HG02759 (cell line): Measurements from ENCODE around the gene UBAC1.

Source experiments
- ATAC-seq: cut with Tn5 transposase; IDR thresholded peaks from one replicate; pipeline ENCODE4 v1.9.1; 2021; ENCODE audit warnings: mild to moderate bottlenecking, moderate library complexity; ENCODE audit not compliant: unreplicated experiment

UBAC1 gene

GRCh38 chr9:135961277-135961715 lies at the start of gene UBAC1:
TSS of gene UBAC1 (minus strand) at chr9:135961373. CDS start at chr9:135961162, 211 bp downstream.
- peak; percentile 92 for ATAC-seq

DNA sequence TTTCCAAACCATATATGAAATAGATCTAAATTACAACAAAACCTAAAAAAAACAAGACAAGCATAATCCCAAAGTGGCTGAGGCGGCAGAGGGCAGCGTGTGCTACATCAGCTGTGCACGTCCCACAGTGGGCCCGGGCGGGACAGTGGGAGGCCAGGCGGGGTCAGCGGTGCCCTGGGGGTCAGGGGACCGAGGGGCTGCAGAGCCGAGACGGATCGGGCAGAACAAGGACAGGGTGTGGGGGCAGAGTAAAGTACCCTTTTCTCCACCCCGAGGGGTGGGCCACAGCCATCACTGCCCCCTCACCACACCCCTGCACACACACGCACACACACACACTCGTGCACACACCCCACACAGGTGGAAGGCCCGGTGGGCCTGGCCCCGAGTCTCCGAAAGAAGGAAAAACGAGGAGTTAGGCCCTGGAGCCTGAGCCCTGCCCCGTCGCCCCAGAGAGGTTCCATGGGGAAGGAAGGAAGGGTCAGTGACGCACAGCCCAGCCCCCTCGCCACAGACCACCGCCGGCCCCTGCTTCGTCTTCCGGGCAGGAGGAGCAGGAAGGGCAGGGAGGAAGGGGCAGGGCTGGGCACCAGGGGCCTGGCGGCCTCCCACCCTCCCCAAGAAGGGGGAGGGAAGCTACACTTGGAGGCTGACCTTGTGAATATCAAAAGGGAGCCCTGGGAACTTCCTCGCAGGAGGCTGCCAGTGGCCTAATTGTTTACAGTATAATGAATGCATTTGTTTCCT lies 49.6 kb upstream of the UBAC1 start:
- ATAC-seq: no peak

- ATAC-seq: no peak
Measured at GRCh38 chr9:136010176-136010575, 49.0 kb upstream of the UBAC1 start.

DNA sequence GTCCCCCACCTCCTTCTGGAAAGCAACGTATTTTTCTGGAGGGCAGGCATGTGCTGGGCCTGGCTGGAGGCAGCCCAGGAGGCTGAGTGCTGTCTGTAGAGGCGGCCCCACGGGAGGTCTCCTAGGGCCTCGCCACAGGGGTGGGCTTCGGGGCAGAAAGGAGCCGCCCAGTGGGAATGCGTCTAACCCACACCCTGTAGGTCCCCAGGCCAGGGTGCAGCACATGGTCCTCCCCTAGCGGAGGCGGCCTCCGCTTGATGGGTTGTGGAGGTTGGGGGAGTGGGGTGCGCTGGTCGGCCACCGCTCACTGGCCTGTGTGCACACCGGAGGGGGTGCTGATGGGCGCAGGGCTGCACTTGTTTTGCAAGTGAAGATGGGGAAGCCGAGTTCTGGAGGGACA lies 48.3 kb upstream of the UBAC1 start:
- ATAC-seq: no peak

DNA sequence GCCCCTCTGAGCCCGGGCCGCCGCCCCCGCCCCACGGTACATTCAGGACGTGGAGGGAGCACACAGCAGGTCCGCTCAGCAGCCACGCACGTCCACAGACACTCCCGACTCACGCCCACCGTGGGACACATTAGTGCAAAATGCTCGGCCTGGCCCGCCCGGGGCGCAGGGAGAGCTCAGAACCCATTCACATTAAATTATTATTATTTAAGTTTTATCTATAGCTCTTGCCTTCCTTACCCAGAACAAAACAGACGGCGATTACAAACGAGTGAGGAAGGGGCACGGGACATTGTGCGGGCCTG lies 47.5 kb upstream of the UBAC1 start:
- no peak for ATAC-seq

- no peak for ATAC-seq
Measured at GRCh38 chr9:136007934-136008692, 46.9 kb upstream of the UBAC1 start.

GRCh38 chr9:136007276-136007933 lies 46.2 kb upstream of the UBAC1 start:
- no peak for ATAC-seq

- ATAC-seq: no peak
Measured at GRCh38 chr9:136006169-136006568, 45.0 kb upstream of the UBAC1 start.

- no peak for ATAC-seq
Measured at GRCh38 chr9:136004712-136005111, 43.5 kb upstream of the UBAC1 start.

- no peak for ATAC-seq
Measured at GRCh38 chr9:136004219-136004618, 43.0 kb upstream of the UBAC1 start.

GRCh38 chr9:136003411-136004218 lies 42.4 kb upstream of the UBAC1 start:
- ATAC-seq: no peak

DNA sequence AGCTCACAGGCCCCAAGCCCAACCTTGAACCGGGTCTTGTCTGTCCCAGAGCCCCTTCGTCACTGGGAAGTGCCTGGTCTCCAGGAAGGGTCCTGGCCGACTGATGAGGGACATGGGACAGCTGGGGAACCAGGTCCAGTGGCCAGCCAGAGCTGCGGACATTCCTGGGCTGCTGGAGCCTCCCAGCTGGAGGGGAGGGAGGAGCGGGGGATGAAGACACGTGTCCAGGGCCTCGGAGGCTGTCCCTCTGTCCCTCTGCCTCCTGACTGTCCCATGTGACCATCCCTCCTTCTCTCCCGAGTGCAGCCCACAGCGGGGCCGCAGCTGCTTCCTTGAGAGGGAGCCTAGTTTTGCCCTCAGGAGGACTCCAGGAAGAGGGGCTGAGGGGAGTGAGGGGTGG lies 41.7 kb upstream of the UBAC1 start:
- no peak for ATAC-seq

GRCh38 chr9:136002215-136002614 lies 41.0 kb upstream of the UBAC1 start:
- ATAC-seq: no peak

- no peak for ATAC-seq
Measured at GRCh38 chr9:136001231-136001630, 40.1 kb upstream of the UBAC1 start.

DNA sequence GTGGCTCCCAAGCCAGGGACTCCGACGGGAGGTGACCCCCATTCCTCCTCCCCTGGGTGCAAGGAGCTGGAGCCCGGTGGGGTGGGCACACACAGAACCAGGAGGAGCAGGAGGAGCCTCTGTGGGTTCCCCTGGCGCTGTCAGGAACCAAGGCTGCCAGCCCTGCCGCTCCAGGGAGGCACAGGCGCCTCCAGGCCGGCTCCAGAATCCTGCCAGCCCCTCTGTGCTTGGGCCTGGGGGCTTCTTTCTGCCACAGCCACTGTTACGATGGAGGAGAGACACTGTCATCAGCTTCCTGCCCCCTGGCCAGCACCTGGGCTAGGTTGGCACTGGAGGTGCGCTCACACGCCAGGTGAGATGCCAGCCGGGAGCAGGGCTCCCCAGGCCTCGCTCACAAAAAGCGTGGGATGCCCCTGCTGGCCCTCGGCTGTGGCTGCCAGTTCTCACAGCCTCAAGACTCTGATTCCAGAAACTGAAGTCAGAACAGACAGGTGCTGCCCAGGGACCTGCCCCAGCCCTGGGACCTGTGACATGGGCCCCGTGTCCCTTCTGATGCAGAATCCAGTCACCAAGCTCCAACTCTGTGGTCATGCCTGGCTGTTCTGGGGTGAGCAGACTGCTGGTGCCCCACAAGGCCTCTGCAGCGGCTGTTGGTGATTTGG lies 37.4 kb upstream of the UBAC1 start:
- ATAC-seq: no peak

DNA sequence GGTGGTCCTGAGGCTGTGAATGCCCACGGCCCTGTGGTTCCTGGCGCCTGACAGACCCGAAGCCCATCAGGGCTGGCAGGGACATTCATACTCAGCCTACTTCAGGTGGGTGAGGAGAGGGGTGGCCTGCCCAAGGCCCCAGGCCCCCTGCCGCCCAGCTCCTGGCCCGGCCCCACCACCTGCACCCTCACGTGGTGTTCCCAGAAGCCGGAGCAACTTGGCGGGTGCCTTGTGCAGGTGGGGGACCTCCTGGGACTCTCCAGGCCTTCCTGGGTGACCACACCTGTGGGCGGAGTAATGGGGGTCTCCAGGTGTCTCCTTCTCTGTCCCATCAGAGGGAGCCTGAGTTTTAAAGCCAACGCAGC lies 36.8 kb upstream of the UBAC1 start:
- ATAC-seq: no peak

GRCh38 chr9:135997090-135998015 lies 36.2 kb upstream of the UBAC1 start:
- ATAC-seq: no peak

- no peak for ATAC-seq
Measured at GRCh38 chr9:135995816-135996215, 34.6 kb upstream of the UBAC1 start.

DNA sequence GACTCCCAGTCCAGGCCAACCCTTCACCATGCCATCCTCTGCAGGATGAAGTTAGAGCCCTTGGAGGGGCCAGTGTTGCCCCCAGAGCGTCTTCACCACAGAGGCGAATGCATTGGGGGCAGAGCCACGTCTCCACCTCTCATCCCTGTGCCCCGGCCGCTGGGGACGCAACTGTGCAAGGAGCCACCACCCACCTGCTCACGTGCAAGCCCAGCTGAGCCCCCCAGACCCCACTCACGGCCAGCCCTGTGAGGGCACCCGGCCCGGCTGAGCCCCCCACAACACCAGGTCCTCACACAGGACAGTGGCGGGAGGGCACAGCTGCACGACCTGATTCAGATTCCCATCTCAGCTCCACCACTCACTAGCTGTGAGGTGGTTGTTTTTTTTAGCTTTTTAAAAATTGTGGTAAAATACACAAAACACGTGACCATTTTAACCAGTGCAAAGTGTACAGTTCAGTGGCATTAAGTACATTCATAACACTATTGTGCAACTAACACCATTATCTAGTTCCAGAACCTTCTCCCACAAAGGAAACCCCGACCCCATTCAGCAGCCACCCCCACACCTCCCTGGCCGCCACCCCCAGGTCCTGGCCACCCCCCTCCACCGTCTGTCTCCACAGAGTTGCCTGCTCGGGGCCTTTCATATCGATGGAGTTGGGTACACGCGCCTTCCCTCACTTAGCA lies 33.5 kb upstream of the UBAC1 start:
- ATAC-seq: no peak
